Activated naive CD4-positive, alpha-beta T cell treated with anti-CD3 and anti-CD28 coated beads, Interleukin-2, amount 10 ng/mL, durations not matched to agents 7 days and 5 days (primary cell): Measurements from ENCODE around the gene CENATAC.
"Not testable (repeated sequence)": the region's sequence is repeated elsewhere in the genome, so short reads cannot be mapped to it uniquely, and the experiment has no call there.

Source experiments
- CTCF ChIA-PET: fragments of 350-600 bp; sonication (Branson Sonifier 250); formaldehyde crosslinking; loops from one replicate; lab custom pipeline; 2021; ENCODE audit warnings: antibody characterized with exemption; lab: Charles Lee
- DNase-seq: peaks from one replicate; pipeline ENCODE4 v3.0.0-alpha.2; 2020
- H3K27ac Mint-ChIP-seq: one replicate; pipeline ENCODE4 v1.8.0; 2021; ENCODE audit warnings: mild to moderate bottlenecking, moderate library complexity, mixed read lengths
- H3K27me3 Mint-ChIP-seq: one replicate; pipeline ENCODE4 v1.8.0; 2021; ENCODE audit warnings: mild to moderate bottlenecking, mixed read lengths
- H3K36me3 Mint-ChIP-seq: one replicate; pipeline ENCODE4 v1.8.0; 2021; ENCODE audit warnings: mixed read lengths
- H3K4me1 Mint-ChIP-seq: one replicate; pipeline ENCODE4 v1.8.0; 2021; ENCODE audit warnings: mixed read lengths
- H3K4me3 Mint-ChIP-seq: one replicate; pipeline ENCODE4 v1.8.0; 2021; ENCODE audit warnings: mild to moderate bottlenecking, moderate library complexity, mixed read lengths
- H3K9me3 Mint-ChIP-seq: one replicate; pipeline ENCODE4 v1.8.0; 2021; ENCODE audit warnings: mixed read lengths

CENATAC gene

DNA sequence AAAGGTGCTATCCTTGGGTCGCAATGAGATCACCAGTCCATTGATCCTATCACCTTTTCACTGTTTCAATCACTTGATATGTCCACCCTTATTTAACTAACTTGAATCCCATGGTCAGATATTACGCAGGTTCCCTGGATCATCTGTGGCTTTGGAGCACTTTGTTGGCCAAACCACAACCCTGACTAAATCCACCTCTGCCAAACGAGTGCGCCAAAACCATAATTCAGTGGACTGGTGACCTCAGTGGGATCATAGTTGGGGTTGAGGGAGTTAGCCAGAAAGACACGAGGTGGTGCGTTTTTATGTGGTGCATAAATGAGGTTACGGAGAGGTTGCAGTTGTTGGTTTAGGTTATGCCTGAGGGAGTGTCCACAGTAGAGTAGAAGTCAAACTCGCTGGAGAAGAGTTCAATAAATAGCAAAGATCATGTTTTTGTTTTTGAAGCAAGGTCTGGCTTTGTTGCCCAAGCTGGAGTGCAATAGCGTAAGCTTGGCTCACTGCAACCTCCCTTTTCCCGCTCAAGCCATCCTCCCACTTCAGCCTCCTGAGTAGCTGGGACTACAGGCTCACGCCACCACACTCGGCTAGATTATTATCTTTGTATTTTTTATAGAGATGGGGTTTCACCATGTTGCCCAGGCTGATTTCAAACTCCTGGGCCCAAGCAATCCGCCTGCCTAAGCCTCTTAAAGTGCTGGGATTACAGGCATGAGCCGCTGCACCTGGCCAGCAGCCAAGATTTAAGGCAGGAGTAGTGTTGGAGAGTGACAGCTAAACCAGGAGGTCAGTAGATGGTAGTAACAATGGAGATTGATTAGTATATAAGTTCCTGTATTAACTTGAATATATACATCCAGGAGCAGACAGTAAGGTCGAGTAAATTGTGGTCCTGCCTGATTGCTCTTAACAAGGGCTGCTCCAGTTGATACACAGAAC, 21.9 kb upstream of the CENATAC start:
- CTCF ChIA-PET, result interaction anchor here (1.6 kb wide), 1 partner anchor 19 kb away, joined by 4 read pairs; no protein-coding TSS in a partner anchor
- peaks cover 52% of the 10 kb centered on the region for H3K27me3 Mint-ChIP-seq
- H3K27ac Mint-ChIP-seq, result no peak overlapping the region
- no peaks in the 10 kb centered on the region for H3K36me3 Mint-ChIP-seq
- no peaks in the 10 kb centered on the region for H3K9me3 Mint-ChIP-seq
- no peak for DNase-seq
- H3K4me3 Mint-ChIP-seq, result no peak overlapping the region
- no peaks in the 10 kb centered on the region for H3K4me1 Mint-ChIP-seq

- CTCF ChIA-PET, result interaction anchor here (0.6 kb wide), 1 partner anchor 13 kb away, joined by 4 read pairs; no protein-coding TSS in a partner anchor
- no peak overlapping the region for H3K4me3 Mint-ChIP-seq
Measured at GRCh38 chr11:118979434-118979833, 18.5 kb upstream of the CENATAC start.

DNA sequence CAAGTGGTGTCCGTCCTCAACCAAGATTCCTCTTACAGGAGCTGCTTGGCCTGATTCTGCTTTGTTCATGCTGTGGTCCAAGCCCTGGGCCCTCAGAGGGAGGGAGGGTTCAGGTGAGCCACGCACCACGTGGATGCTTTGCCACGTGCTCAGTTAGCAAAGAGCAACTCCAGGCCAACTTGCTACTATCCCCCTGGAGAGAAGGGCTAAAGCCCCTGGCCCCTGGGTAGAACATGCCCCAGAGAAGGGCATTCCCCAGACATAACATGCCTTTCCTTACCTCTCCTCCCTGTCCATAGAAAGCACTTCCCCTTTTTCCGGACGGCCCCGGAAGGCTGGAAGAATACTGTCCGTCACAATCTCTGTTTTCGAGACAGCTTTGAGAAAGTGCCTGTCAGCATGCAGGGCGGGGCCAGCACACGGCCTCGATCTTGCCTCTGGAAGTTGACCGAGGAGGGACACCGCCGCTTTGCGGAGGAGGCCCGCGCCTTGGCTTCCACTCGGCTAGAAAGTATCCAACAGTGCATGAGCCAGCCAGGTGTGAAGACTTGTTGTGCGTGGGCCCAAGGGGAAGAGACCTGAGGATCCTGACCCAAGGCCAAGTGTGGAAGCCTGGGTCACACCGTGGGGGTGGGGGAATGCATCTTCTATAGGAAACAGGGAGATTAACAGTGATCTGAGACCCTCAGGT, 17.6 kb upstream of the CENATAC start:
- Mint-ChIP-seq H3K4me3 (no peak overlapping the region), H3K4me1 (no peaks in the 10 kb centered on the region), H3K36me3 (no peaks in the 10 kb centered on the region), H3K27ac (no peak overlapping the region), H3K27me3 (peaks cover 24% of the 10 kb centered on the region), H3K9me3 (no peaks in the 10 kb centered on the region)
- DNase-seq, result no peak
- CTCF ChIA-PET, result no interaction called here

More at GRCh38 chr11:118979434-118979833, 18.5 kb upstream of the CENATAC start:
- Mint-ChIP-seq H3K4me1 (no peaks in the 10 kb centered on the region), H3K36me3 (no peaks in the 10 kb centered on the region), H3K9me3 (no peaks in the 10 kb centered on the region), H3K27ac (no peak overlapping the region), H3K27me3 (peaks cover 33% of the 10 kb centered on the region)
- no peak for DNase-seq

- peaks cover 13% of the 10 kb centered on the region for H3K27me3 Mint-ChIP-seq
- H3K4me3 Mint-ChIP-seq, H3K27ac Mint-ChIP-seq, DNase-seq, H3K4me1 Mint-ChIP-seq, H3K9me3 Mint-ChIP-seq, H3K36me3 Mint-ChIP-seq: not testable (repeated sequence)
- CTCF ChIA-PET, result interaction anchor here (1.0 kb wide), 1 partner anchor 28 kb away, joined by 3 read pairs; no protein-coding TSS in a partner anchor
Measured at GRCh38 chr11:118984337-118984736, 13.6 kb upstream of the CENATAC start.

DNA sequence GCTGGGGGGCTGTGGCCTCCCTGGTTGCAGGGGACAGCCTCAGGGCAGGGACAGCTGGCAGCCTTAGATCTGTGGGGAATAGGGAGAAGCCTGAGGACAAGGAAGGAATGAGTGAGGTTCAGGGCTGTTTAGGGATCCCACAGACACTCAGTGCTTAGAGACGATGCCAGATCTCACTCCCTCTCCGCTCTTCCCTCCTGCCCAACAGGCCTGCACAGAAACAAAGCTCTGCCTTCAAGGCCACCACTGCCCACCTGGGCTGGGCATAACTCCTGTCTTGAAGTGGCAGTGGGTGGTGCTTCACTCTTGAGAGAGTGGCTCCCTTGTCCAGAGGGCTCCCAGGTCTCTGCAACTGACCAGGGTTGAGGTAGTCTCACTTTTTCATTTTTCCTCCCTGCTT, 13.1 kb upstream of the CENATAC start:
- DNase-seq, result no peak
- H3K9me3 Mint-ChIP-seq, result no peaks in the 10 kb centered on the region
- H3K27ac Mint-ChIP-seq, result no peak overlapping the region
- H3K4me1 Mint-ChIP-seq, result no peaks in the 10 kb centered on the region
- H3K4me3 Mint-ChIP-seq, result no peak overlapping the region
- H3K27me3 Mint-ChIP-seq, result peaks cover 8% of the 10 kb centered on the region
- CTCF ChIA-PET, result interaction anchor here (1.0 kb wide), 1 partner anchor 28 kb away, joined by 3 read pairs; no protein-coding TSS in a partner anchor
- H3K36me3 Mint-ChIP-seq, result no peaks in the 10 kb centered on the region

GRCh38 chr11:118988280-118988679, 9.7 kb upstream of the CENATAC start:
- DNase-seq, result no peak
- CTCF ChIA-PET, result no interaction called here
- Mint-ChIP-seq H3K4me1 (no peaks in the 10 kb centered on the region), H3K4me3 (no peak overlapping the region), H3K9me3 (no peaks in the 10 kb centered on the region), H3K27me3 (no peaks in the 10 kb centered on the region), H3K36me3 (peaks cover 5% of the 10 kb centered on the region), H3K27ac (no peak overlapping the region)

DNA sequence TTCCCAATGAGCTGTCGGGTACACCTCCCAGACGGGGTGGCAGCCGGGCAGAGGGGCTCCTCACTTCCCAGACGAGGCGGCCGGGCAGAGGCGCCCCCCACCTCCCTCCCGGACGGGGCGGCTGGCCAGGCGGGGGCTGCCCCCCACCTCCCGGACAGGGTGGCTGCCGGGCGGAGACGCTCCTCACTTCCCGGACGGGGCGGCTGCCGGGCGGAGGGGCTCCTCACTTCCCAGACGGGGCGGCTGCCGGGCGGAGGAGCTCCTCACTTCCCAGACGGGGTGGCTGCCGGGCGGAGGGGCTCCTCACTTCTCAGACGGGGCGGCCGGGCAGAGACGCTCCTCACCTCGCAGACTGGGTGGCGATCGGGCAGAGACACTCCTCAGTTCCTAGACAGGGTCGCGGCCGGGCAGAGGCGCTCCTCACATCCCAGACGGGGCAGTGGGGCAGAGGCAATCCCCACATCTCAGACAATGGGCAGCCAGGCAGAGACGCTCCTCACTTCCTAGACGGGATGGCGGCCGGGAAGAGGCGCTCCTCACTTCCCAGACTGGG, 6.4 kb upstream of the CENATAC start:
- H3K4me3 Mint-ChIP-seq, CTCF ChIA-PET, H3K27ac Mint-ChIP-seq, H3K27me3 Mint-ChIP-seq, H3K9me3 Mint-ChIP-seq, H3K4me1 Mint-ChIP-seq, DNase-seq: not testable (repeated sequence)
- H3K36me3 Mint-ChIP-seq, result peaks cover 11% of the 10 kb centered on the region

DNA sequence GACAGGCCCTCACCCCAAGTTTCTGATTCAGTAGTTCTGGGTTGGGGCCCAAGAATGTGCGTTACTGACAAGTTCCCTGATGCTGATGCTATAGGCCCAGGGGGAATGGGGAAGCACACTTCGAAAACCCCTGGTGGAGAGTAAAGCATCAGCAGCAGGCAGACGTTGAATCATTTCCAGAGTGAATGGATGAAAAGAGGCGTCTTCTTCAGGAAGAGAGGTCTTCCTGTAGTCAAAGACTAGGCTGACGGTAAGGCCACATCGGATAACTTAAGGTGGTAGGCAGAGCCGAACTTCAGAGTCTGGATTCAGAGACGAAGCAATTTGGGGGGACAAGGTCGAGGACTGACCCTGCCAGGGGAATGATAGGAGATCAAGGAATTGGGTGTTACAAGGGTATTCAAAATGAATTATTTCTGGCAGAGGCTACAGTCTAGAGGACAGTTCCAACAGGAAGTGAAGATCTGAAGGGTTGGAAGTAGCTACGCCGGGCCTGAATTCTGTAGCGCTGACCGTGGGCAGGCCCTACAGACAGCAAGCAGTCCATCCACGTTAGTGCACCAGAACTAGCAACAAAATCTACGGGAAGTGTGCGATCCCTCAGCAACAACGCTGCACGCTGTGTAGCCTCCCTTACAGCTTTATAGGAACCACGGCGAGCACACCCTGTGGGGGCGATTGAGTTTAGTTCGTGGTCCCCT, 862 bp upstream of the CENATAC start:
- Mint-ChIP-seq H3K9me3 (no peaks in the 10 kb centered on the region), H3K36me3 (peaks cover 34% of the 10 kb centered on the region), H3K4me1 (peaks cover 43% of the 10 kb centered on the region), H3K4me3 (peak overlapping the region; percentile 85), H3K27me3 (no peaks in the 10 kb centered on the region), H3K27ac (peak overlapping the region; percentile 92)
- DNase-seq, result peak; percentile 56
- CTCF ChIA-PET, result interaction anchor here (1.0 to 1.6 kb wide), 5 partner anchors 21 to 102 kb away, joined by 3 to 5 read pairs (median 4); partner anchors contain the start of genes RPS25, SLC37A4 and TRAPPC4

- no peak for DNase-seq
- Mint-ChIP-seq H3K36me3 (peaks cover 35% of the 10 kb centered on the region), H3K4me1 (peaks cover 43% of the 10 kb centered on the region), H3K4me3 (peak overlapping the region; percentile 85), H3K9me3 (no peaks in the 10 kb centered on the region), H3K27ac (peak overlapping the region; percentile 92), H3K27me3 (no peaks in the 10 kb centered on the region)
- CTCF ChIA-PET, result interaction anchor here (1.0 to 1.6 kb wide), 2 partner anchors 20 to 68 kb away, joined by 3 to 4 read pairs; partner anchors contain the start of gene RPS25
Measured at GRCh38 chr11:118998388-118998717, 415 bp downstream of the CENATAC start.

- peak overlapping the region; percentile 92 for H3K27ac Mint-ChIP-seq
- H3K9me3 Mint-ChIP-seq, result no peaks in the 10 kb centered on the region
- peaks cover 39% of the 10 kb centered on the region for H3K36me3 Mint-ChIP-seq
- no peaks in the 10 kb centered on the region for H3K27me3 Mint-ChIP-seq
- H3K4me1 Mint-ChIP-seq, result peaks cover 41% of the 10 kb centered on the region
- CTCF ChIA-PET, result no interaction called here
- H3K4me3 Mint-ChIP-seq, result peak overlapping the region; percentile 85
- no peak for DNase-seq
Measured at GRCh38 chr11:118998822-118999221, 884 bp downstream of the CENATAC start.

DNA sequence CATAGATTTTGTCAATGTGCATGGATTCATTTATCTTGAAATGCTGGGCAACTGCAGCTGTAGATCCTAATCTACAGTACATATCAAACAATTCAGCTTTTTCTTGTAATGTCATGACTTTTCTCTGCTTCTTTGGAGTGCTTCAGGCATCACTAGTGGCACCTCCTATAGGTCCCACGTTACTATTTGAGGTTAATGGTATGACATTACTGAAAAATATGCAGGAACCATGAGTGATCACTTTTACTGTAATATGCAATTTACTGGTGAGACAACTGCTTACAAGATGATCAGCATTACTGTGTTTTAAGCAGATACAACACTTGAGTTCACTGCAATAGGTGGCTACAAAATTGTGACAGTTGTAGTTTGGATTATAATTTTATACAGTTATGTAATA, 3.0 kb downstream of the CENATAC start:
- DNase-seq, result no peak
- H3K9me3 Mint-ChIP-seq, result no peaks in the 10 kb centered on the region
- peaks cover 45% of the 10 kb centered on the region for H3K36me3 Mint-ChIP-seq
- H3K4me1 Mint-ChIP-seq, result peaks cover 43% of the 10 kb centered on the region
- CTCF ChIA-PET, result no interaction called here
- no peak overlapping the region for H3K4me3 Mint-ChIP-seq
- H3K27me3 Mint-ChIP-seq, result no peaks in the 10 kb centered on the region
- H3K27ac Mint-ChIP-seq, result no peak overlapping the region

GRCh38 chr11:119006656-119007055, 8.7 kb downstream of the CENATAC start:
- Mint-ChIP-seq H3K4me3 (no peak overlapping the region), H3K4me1 (peaks cover 3% of the 10 kb centered on the region), H3K27ac (no peak overlapping the region), H3K36me3 (peaks cover 45% of the 10 kb centered on the region), H3K9me3 (no peaks in the 10 kb centered on the region), H3K27me3 (no peaks in the 10 kb centered on the region)
- CTCF ChIA-PET, result no interaction called here
- no peak for DNase-seq

GRCh38 chr11:119011476-119012053, 13.6 kb downstream of the CENATAC start:
- H3K4me3 Mint-ChIP-seq, result no peak overlapping the region
- H3K36me3 Mint-ChIP-seq, result peaks cover 68% of the 10 kb centered on the region
- H3K4me1 Mint-ChIP-seq, result peaks cover 32% of the 10 kb centered on the region
- H3K27ac Mint-ChIP-seq, result peak overlapping the region; percentile 28
- CTCF ChIA-PET, result no interaction called here
- no peak for DNase-seq
- H3K27me3 Mint-ChIP-seq, result no peaks in the 10 kb centered on the region
- H3K9me3 Mint-ChIP-seq, result no peaks in the 10 kb centered on the region
